ENCODE data around the gene LRRC58.

DNA sequence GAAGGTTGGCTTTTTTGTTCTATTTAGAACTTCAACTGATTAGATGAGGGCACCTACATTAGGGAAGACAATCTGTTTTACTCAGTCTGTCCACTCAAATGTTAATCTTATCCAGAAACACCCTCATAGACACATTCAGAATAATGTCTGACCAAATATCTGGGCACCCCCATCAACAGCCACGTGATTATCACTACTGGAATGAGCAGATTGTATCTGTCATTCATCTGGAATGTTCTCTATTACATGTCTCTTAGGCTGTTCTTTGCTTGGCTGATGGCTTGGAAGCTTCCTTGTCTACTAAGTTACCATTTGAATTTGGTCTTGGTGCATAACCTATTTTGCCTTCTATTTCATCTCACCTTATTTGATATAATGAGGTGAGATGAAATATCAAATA lies 15.7 kb upstream of the LRRC58 start:
- TF ChIP-seq, protein P1, sequence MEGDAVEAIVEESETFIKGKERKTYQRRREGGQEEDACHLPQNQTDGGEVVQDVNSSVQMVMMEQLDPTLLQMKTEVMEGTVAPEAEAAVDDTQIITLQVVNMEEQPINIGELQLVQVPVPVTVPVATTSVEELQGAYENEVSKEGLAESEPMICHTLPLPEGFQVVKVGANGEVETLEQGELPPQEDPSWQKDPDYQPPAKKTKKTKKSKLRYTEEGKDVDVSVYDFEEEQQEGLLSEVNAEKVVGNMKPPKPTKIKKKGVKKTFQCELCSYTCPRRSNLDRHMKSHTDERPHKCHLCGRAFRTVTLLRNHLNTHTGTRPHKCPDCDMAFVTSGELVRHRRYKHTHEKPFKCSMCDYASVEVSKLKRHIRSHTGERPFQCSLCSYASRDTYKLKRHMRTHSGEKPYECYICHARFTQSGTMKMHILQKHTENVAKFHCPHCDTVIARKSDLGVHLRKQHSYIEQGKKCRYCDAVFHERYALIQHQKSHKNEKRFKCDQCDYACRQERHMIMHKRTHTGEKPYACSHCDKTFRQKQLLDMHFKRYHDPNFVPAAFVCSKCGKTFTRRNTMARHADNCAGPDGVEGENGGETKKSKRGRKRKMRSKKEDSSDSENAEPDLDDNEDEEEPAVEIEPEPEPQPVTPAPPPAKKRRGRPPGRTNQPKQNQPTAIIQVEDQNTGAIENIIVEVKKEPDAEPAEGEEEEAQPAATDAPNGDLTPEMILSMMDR (IDR thresholded peaks at IDR 0.05), result no peak
- no peak for TF ChIP-seq POLR2A (IDR thresholded peaks at IDR 0.05)
